Trophoblast cell (in vitro differentiated cells and primary cell): Measurements from ENCODE around the gene GOLGA1.
A peak's percentile ranks its signal among the peaks of the same experiment; 100 is the strongest.

Experiments
- DNase-seq, 2 donors: peaks; one replicate each; pipeline ENCODE4 v3.0.0-alpha.2; 2016
- H2AFZ ChIP-seq: 2 replicates; pipeline ENCODE4 v1.6.1; 2013; ENCODE audit warnings: low read length, moderate library complexity, mild to moderate bottlenecking; ENCODE audit not compliant: insufficient read depth, poor library complexity
- H2AK5ac ChIP-seq: 2 replicates; pipeline ENCODE4 v1.6.1; 2013; ENCODE audit warnings: mild to moderate bottlenecking, low read length
- H2BK120ac ChIP-seq: 2 replicates; pipeline ENCODE4 v1.6.1; 2013; ENCODE audit warnings: low read length, mild to moderate bottlenecking, moderate library complexity; ENCODE audit not compliant: insufficient read depth, poor library complexity
- H2BK12ac ChIP-seq: 2 replicates; pipeline ENCODE4 v1.6.1; 2013; ENCODE audit warnings: mild to moderate bottlenecking, low read length, moderate library complexity
- H2BK5ac ChIP-seq: 2 replicates; pipeline ENCODE4 v1.6.1; 2013; ENCODE audit warnings: low read length, low read depth, moderate library complexity, mild to moderate bottlenecking; ENCODE audit not compliant: poor library complexity
- H3K14ac ChIP-seq: 2 replicates; pipeline ENCODE4 v1.6.1; 2013; ENCODE audit warnings: mild to moderate bottlenecking, low read length
- H3K18ac ChIP-seq: 2 replicates; pipeline ENCODE4 v1.6.1; 2013; ENCODE audit warnings: mild to moderate bottlenecking, low read length
- H3K23ac ChIP-seq: 2 replicates; pipeline ENCODE4 v1.6.1; 2013; ENCODE audit warnings: low read length
- H3K27ac ChIP-seq: 2 replicates; pipeline ENCODE4 v1.5.1; 2013; ENCODE audit warnings: low read depth, mild to moderate bottlenecking, inconsistent platforms, low read length, moderate library complexity
- H3K27me3 ChIP-seq: 2 replicates; pipeline ENCODE4 v1.6.1; 2013; ENCODE audit warnings: inconsistent platforms, mild to moderate bottlenecking, low read length, moderate library complexity; ENCODE audit not compliant: insufficient read depth
- H3K36me3 ChIP-seq, 2 experiments: 1 replicate in 1 of 2; 2 replicates in 1 of 2; pipeline ENCODE4 v1.6.1; 2013; ENCODE audit warnings: low read length in 2 of 2, mild to moderate bottlenecking in 2 of 2, moderate library complexity in 1 of 2; ENCODE audit not compliant: insufficient read depth in 2 of 2, control insufficient read depth in 1 of 2
- H3K4ac ChIP-seq: 2 replicates; pipeline ENCODE4 v1.6.1; 2013; ENCODE audit warnings: low read depth, mild to moderate bottlenecking, low read length, moderate library complexity
- H3K4me1 ChIP-seq, 2 experiments: 1 replicate in 1 of 2; 2 replicates in 1 of 2; pipeline ENCODE4 v1.6.1; 2013; ENCODE audit warnings: low read length in 2 of 2, mild to moderate bottlenecking in 2 of 2, moderate library complexity in 1 of 2; ENCODE audit not compliant: insufficient read depth in 2 of 2, control insufficient read depth in 1 of 2
- H3K4me2 ChIP-seq: 2 replicates; pipeline ENCODE4 v1.6.1; 2013; ENCODE audit warnings: inconsistent platforms, mild to moderate bottlenecking, low read length, moderate library complexity
- H3K4me3 ChIP-seq: 2 replicates; pipeline ENCODE4 v1.5.1; 2013; ENCODE audit warnings: mild to moderate bottlenecking, low read depth, low read length, inconsistent platforms
- H3K79me1 ChIP-seq: one replicate; pipeline ENCODE4 v1.6.1; 2013; ENCODE audit warnings: low read length
- H3K79me2 ChIP-seq: 2 replicates; pipeline ENCODE4 v1.6.1; 2013; ENCODE audit warnings: low read length, mild to moderate bottlenecking; ENCODE audit not compliant: control insufficient read depth, insufficient read depth, poor library complexity
- H3K9ac ChIP-seq: 2 replicates; pipeline ENCODE4 v1.6.1; 2013; ENCODE audit warnings: mild to moderate bottlenecking, low read length
- H3K9me3 ChIP-seq: 2 replicates; pipeline ENCODE4 v1.6.1; 2013; ENCODE audit warnings: low read depth, mild to moderate bottlenecking, control low read depth, inconsistent platforms, low read length; ENCODE audit not compliant: insufficient read depth
- H4K12ac ChIP-seq: 2 replicates; pipeline ENCODE4 v1.6.1; 2013; ENCODE audit warnings: low read depth, mild to moderate bottlenecking, low read length, moderate library complexity
- H4K8ac ChIP-seq: 2 replicates; pipeline ENCODE4 v1.6.1; 2013; ENCODE audit warnings: low read depth, mild to moderate bottlenecking, low read length, moderate library complexity
- H4K91ac ChIP-seq: one replicate; pipeline ENCODE4 v1.6.1; 2013; ENCODE audit warnings: low read depth, mild to moderate bottlenecking, low read length, moderate library complexity
- WGBS: extraction: QIAGEN DNeasy Blood & Tissue Kit; methylation state at CpG from one replicate; pipeline ENCODE4 v1.1.7; 2013; ENCODE audit warnings: missing lambda C conversion rate; ENCODE audit not compliant: insufficient read length, insufficient coverage; ENCODE audit errors: extremely low coverage; 5-methylcytosine and 5-hydroxymethylcytosine counted together

GOLGA1 gene

GRCh38 chr9:124889006-124889405, 51.9 kb downstream of the GOLGA1 start:
- Histone ChIP-seq H3K79me1 (no peaks in the 10 kb centered on the region), H4K8ac (no peak overlapping the region), H4K91ac (no peak overlapping the region), H2BK120ac (no peak overlapping the region), H3K9ac (no peak overlapping the region), H3K4me2 (no peak overlapping the region), H3K9me3 (peaks cover 6% of the 10 kb centered on the region), H3K23ac (no peak overlapping the region), H3K14ac (no peak overlapping the region), H3K27me3 (no peaks in the 10 kb centered on the region), H2BK5ac (no peak overlapping the region), H3K27ac (no peak overlapping the region), H3K4ac (no peak overlapping the region), H3K36me3 (peaks cover 29 to 58% of the 10 kb centered on the region in 2 experiments), H3K18ac (no peak overlapping the region), H2AFZ (no peak overlapping the region), H2BK12ac (no peak overlapping the region), H3K4me1 (no peaks in the 10 kb centered on the region), H3K4me3 (no peak overlapping the region), H3K79me2 (no peaks in the 10 kb centered on the region), H4K12ac (no peak overlapping the region), H2AK5ac (no peak overlapping the region)
- WGBS: no CpG with 5 or more reads among the region's 13 CpGs
- DNase-seq: no peak

GRCh38 chr9:124887832-124888231, 53.1 kb downstream of the GOLGA1 start:
- H3K23ac ChIP-seq: no peak overlapping the region
- no peak overlapping the region for H4K12ac ChIP-seq
- peaks cover 6% of the 10 kb centered on the region for H3K9me3 ChIP-seq
- no peak overlapping the region for H2BK120ac ChIP-seq
- H2BK5ac ChIP-seq: no peak overlapping the region
- H2BK12ac ChIP-seq: no peak overlapping the region
- no peak overlapping the region for H3K14ac ChIP-seq
- no peak overlapping the region for H2AK5ac ChIP-seq
- peak overlapping the region; percentile 38 for H3K9ac ChIP-seq
- H3K4me2 ChIP-seq: no peak overlapping the region
- no peak overlapping the region for H4K8ac ChIP-seq
- H3K27me3 ChIP-seq: no peaks in the 10 kb centered on the region
- no peak overlapping the region for H2AFZ ChIP-seq
- H3K4me3 ChIP-seq: no peak overlapping the region
- no peaks in the 10 kb centered on the region for H3K4me1 ChIP-seq
- H3K27ac ChIP-seq: no peak overlapping the region
- no peak overlapping the region for H3K18ac ChIP-seq
- H3K79me2 ChIP-seq: no peaks in the 10 kb centered on the region
- no peaks in the 10 kb centered on the region for H3K79me1 ChIP-seq
- no peak for DNase-seq
- WGBS: no CpG with 5 or more reads among the region's 5 CpGs
- H3K4ac ChIP-seq: no peak overlapping the region
- H4K91ac ChIP-seq: no peak overlapping the region
- peaks cover 29 to 53% of the 10 kb centered on the region in 2 experiments for H3K36me3 ChIP-seq

GRCh38 chr9:124886866-124887492, 53.9 kb downstream of the GOLGA1 start:
- Histone ChIP-seq H3K9ac (peak overlapping the region; percentile 31), H2BK120ac (no peak overlapping the region), H3K9me3 (peaks cover 6% of the 10 kb centered on the region), H3K4ac (no peak overlapping the region), H3K4me1 (no peaks in the 10 kb centered on the region), H3K4me3 (no peak overlapping the region), H3K79me1 (no peaks in the 10 kb centered on the region), H3K18ac (no peak overlapping the region), H2BK12ac (no peak overlapping the region), H3K27ac (no peak overlapping the region), H2AK5ac (no peak overlapping the region), H2BK5ac (no peak overlapping the region), H4K91ac (no peak overlapping the region), H2AFZ (no peak overlapping the region), H3K14ac (no peak overlapping the region), H3K79me2 (no peaks in the 10 kb centered on the region), H4K8ac (no peak overlapping the region), H3K4me2 (no peak overlapping the region), H3K36me3 (peaks cover 34 to 58% of the 10 kb centered on the region in 2 experiments), H3K23ac (peak overlapping the region; percentile 54), H3K27me3 (no peaks in the 10 kb centered on the region), H4K12ac (no peak overlapping the region)
- no CpG with 5 or more reads among the region's 17 CpGs for WGBS
- no peak for DNase-seq

- Histone ChIP-seq H2AFZ (no peak overlapping the region), H3K27me3 (no peaks in the 10 kb centered on the region), H3K36me3 (peaks cover 36 to 63% of the 10 kb centered on the region in 2 experiments), H3K4ac (no peak overlapping the region), H4K12ac (no peak overlapping the region), H3K27ac (no peak overlapping the region), H3K4me3 (no peak overlapping the region), H3K4me1 (no peaks in the 10 kb centered on the region), H3K9me3 (peaks cover 6% of the 10 kb centered on the region), H3K23ac (no peak overlapping the region), H3K18ac (no peak overlapping the region), H4K91ac (no peak overlapping the region), H2BK120ac (no peak overlapping the region), H3K9ac (no peak overlapping the region), H2BK5ac (no peak overlapping the region), H4K8ac (no peak overlapping the region), H2BK12ac (no peak overlapping the region), H3K4me2 (no peak overlapping the region), H3K14ac (no peak overlapping the region), H2AK5ac (no peak overlapping the region), H3K79me1 (no peaks in the 10 kb centered on the region), H3K79me2 (no peaks in the 10 kb centered on the region)
- DNase-seq: no peak
- WGBS: no CpG with 5 or more reads among the region's 10 CpGs
Measured at GRCh38 chr9:124886461-124886860, 54.4 kb downstream of the GOLGA1 start.
